ENCODE measurements around the gene HDDC3. TPM values are rescaled to one million over a fixed set of nuclear protein-coding genes. Genes with fewer than 3 reads are reported as not detected.

HDDC3 gene
- total RNA-seq, 1 donor from 2014 or later = 38.8 TPM

Other genes with a start within 250 kb of the HDDC3 start
- gene BLM, start 215.2 kb downstream of the HDDC3 start, total RNA-seq = 64.3 and 65.1 TPM in 2 replicates
- 530 and 545 TPM in 2 replicates for gene FURIN, start 64.0 kb downstream of the HDDC3 start, total RNA-seq
- 45.4 and 57.1 TPM in 2 replicates for gene FES, start 48.0 kb downstream of the HDDC3 start, total RNA-seq
- gene MAN2A2, start 29.2 kb downstream of the HDDC3 start, total RNA-seq = 228 and 239 TPM in 2 replicates
- gene UNC45A, start 2.7 kb upstream of the HDDC3 start, total RNA-seq = 60.5 and 68.6 TPM in 2 replicates
- gene RCCD1, start 22.3 kb upstream of the HDDC3 start, total RNA-seq = 26.4 and 27.2 TPM in 2 replicates
- 78.4 and 86.0 TPM in 2 replicates for gene PRC1, start 62.0 kb upstream of the HDDC3 start, total RNA-seq
- 20.8 and 20.9 TPM in 2 replicates for gene VPS33B, start 90.0 kb upstream of the HDDC3 start, total RNA-seq
- gene SV2B, start 167.7 kb upstream of the HDDC3 start, total RNA-seq = 0.08 and 0.12 TPM in 2 replicates

All from activated T-helper 1 cell treated with anti-CD3 and anti-CD28 coated beads, Interleukin-12 subunit alpha, Interleukin-12 subunit beta, Interleukin-2, Interleukin-4 antibody, amounts not matched to agents 30 ng/mL and 10 ng/mL and 1 ng/mL, durations not matched to agents 14 hours and 24 hours and 36 hours (primary cell).